HCT116 (cell line): ENCODE measurements around the gene BCL2L11. TPM values are rescaled to one million over a fixed set of nuclear protein-coding genes. Genes with fewer than 3 reads are reported as not detected.

Experiments
- ATAC-seq: fragments of 200-7000 bp; cut with Tn5 transposase; 2 replicates; pipeline ENCODE4 v1.9.1; 2020; ENCODE audit warnings: mild to moderate bottlenecking, moderate library complexity
- BruUV-seq: library from RNA; stranded (reverse); fragments of 400-500 nt; replicated peaks from 2 replicates; lab custom pipeline; 2021; lab: Mats Ljungman, UMichigan
- CTCF ChIA-PET: fragments of 300-600 bp; sonication (Branson Sonifier 250); formaldehyde crosslinking; loops from one replicate; lab custom pipeline; 2021; ENCODE audit warnings: antibody characterized with exemption; lab: Charles Lee
- POLR2A ChIA-PET: fragments of 300-600, 350-600 bp; sonication (Branson Sonifier 250); formaldehyde crosslinking; loops from one replicate; lab custom pipeline; 2021; ENCODE audit warnings: antibody characterized with exemption; lab: Charles Lee
- RAD21 ChIA-PET, 2 experiments: fragments of 300-600 bp; sonication (Branson Sonifier 250); formaldehyde crosslinking; loops; one replicate each; lab custom pipeline; 2023; ENCODE audit warnings: low total read pairs in 2 of 2; ENCODE audit not compliant: uncharacterized antibody in 2 of 2, unreplicated experiment in 2 of 2, low non-redundant PET in 1 of 2; lab: Charles Lee
- DNase-seq: peaks from one replicate; pipeline ENCODE4 v3.0.0-alpha.2; 2010; ENCODE audit warnings: low read depth, low spot score
- H2AFZ ChIP-seq: fragments of 200-600 bp; shearing (Covaris generic), sonication (generic); 2 replicates; pipeline ENCODE4 v1.6.1; 2017; ENCODE audit warnings: low read depth, mixed run types, mixed read lengths, antibody characterized with exemption, low read length; ENCODE audit not compliant: poor library complexity, severe bottlenecking
- H3K27ac ChIP-seq: 2 replicates; pipeline ENCODE4 v1.5.1; 2012; ENCODE audit warnings: low read depth, low read length
- H3K27me3 ChIP-seq: fragments of 200-600 bp; sonication (generic); 2 replicates; pipeline ENCODE4 v1.6.1; 2016; ENCODE audit warnings: mixed run types, low read length, mixed read lengths; ENCODE audit not compliant: insufficient read depth
- H3K36me3 ChIP-seq, 2 experiments: fragments of 200-500 bp in 1 of 2; fragments of 200-600 bp in 1 of 2; sonication (Bioruptor generic) in 1 of 2; sonication (generic) in 1 of 2; 2 replicates each; pipeline versions ENCODE4 v1.5.1 to v1.6.1; 2014 to 2016; ENCODE audit warnings: low read length in 2 of 2, inconsistent platforms in 1 of 2, mixed read lengths in 1 of 2, mixed run types in 1 of 2; ENCODE audit not compliant: insufficient read depth in 2 of 2, control insufficient read depth in 1 of 2
- H3K4me1 ChIP-seq, 2 experiments: fragments of 200-600 bp in 1 of 2; sonication (generic) in 1 of 2; 2 replicates each; pipeline versions ENCODE4 v1.5.1 to v1.6.1; 2012 to 2017; ENCODE audit warnings: low read length in 2 of 2, inconsistent platforms in 1 of 2, mild to moderate bottlenecking in 1 of 2, mixed read lengths in 1 of 2, mixed run types in 1 of 2, moderate library complexity in 1 of 2; ENCODE audit not compliant: insufficient read depth in 2 of 2, control insufficient read depth in 1 of 2
- H3K4me2 ChIP-seq: fragments of 200-600 bp; sonication (generic); 2 replicates; pipeline ENCODE4 v1.6.1; 2017; ENCODE audit warnings: mixed run types, low read length, mixed read lengths
- H3K4me3 ChIP-seq, 2 experiments: fragments of 200-600 bp in 1 of 2; sonication (generic) in 1 of 2; replicated peaks in 1 of 2; 2 replicates each; pipeline ENCODE4 v1.5.1; 2011 to 2016; ENCODE audit warnings: low read length in 2 of 2, control low read depth in 1 of 2, low read depth in 1 of 2, mild to moderate bottlenecking in 1 of 2, mixed read lengths in 1 of 2, mixed run types in 1 of 2
- H3K79me2 ChIP-seq: fragments of 200-600 bp; sonication (generic); 2 replicates; pipeline ENCODE4 v1.6.1; 2017; ENCODE audit warnings: mild to moderate bottlenecking, mixed run types, low read length, moderate library complexity, mixed read lengths; ENCODE audit not compliant: insufficient read depth
- H3K9ac ChIP-seq: fragments of 200-600 bp; sonication (generic); 2 replicates; pipeline ENCODE4 v1.6.1; 2016; ENCODE audit warnings: low read length, mixed read lengths
- H3K9me2 ChIP-seq: fragments of 200-600 bp; sonication (generic), shearing (Covaris generic); 2 replicates; pipeline ENCODE4 v1.6.1; 2017; ENCODE audit warnings: mixed run types, mild to moderate bottlenecking, moderate library complexity; ENCODE audit not compliant: insufficient read depth
- H3K9me3 ChIP-seq, 2 experiments: fragments of 200-500 bp in 1 of 2; fragments of 200-600 bp in 1 of 2; sonication (Bioruptor generic) in 1 of 2; sonication (generic) in 1 of 2; 2 replicates each; pipeline ENCODE4 v1.6.1; 2014 to 2017; ENCODE audit warnings: low read length in 2 of 2, mixed read lengths in 2 of 2, inconsistent platforms in 1 of 2, low read depth in 1 of 2, mild to moderate bottlenecking in 1 of 2, mixed run types in 1 of 2, moderate library complexity in 1 of 2; ENCODE audit not compliant: control insufficient read depth in 1 of 2, insufficient read depth in 1 of 2
- H4K20me1 ChIP-seq: fragments of 200-600 bp; sonication (generic), shearing (Covaris generic); 2 replicates; pipeline ENCODE4 v1.6.1; 2017; ENCODE audit warnings: mixed run types, mild to moderate bottlenecking, moderate library complexity; ENCODE audit not compliant: insufficient read depth
- CEBPB ChIP-seq: IDR thresholded peaks from 2 replicates; pipeline ENCODE4 v1.6.1; 2012; ENCODE audit warnings: low read depth
- CTCF ChIP-seq, 3 experiments: fragments of 200-600 bp in 1 of 3; sonication (generic) in 1 of 3; IDR thresholded peaks in 2 of 3; conservative IDR thresholded peaks in 1 of 3; 2 replicates each; pipeline ENCODE4 v1.5.1; 2012 to 2017; ENCODE audit warnings: low read depth in 2 of 3, low read length in 2 of 3, antibody characterized with exemption in 1 of 3, borderline replicate concordance in 1 of 3, control low read depth in 1 of 3, mild to moderate bottlenecking in 1 of 3, mixed read lengths in 1 of 3, mixed run types in 1 of 3, moderate library complexity in 1 of 3; ENCODE audit not compliant: insufficient read depth in 1 of 3
- ELF1 ChIP-seq: IDR thresholded peaks from 2 replicates; pipeline ENCODE4 v1.6.1; 2012; ENCODE audit warnings: low read depth, borderline replicate concordance
- EZH2 ChIP-seq: fragments of 200-600 bp; sonication (generic); IDR thresholded peaks from 2 replicates; pipeline ENCODE4 v1.6.1; 2017; ENCODE audit warnings: antibody characterized with exemption, mixed run types
- FOSL1 ChIP-seq: IDR thresholded peaks from 2 replicates; pipeline ENCODE4 v1.6.1; 2012; ENCODE audit warnings: low read depth
- JUND ChIP-seq: IDR thresholded peaks from 2 replicates; pipeline ENCODE4 v1.6.1; 2012
- MAX ChIP-seq: IDR thresholded peaks from 2 replicates; pipeline ENCODE4 v1.6.1; 2012
- POLR2AphosphoS5 ChIP-seq: IDR thresholded peaks from 2 replicates; pipeline ENCODE4 v1.6.1; 2011; ENCODE audit warnings: mild to moderate bottlenecking, low read depth, low read length, moderate library complexity
- RAD21 ChIP-seq: IDR thresholded peaks from 2 replicates; pipeline ENCODE4 v1.6.1; 2012; ENCODE audit warnings: low read depth, mild to moderate bottlenecking
- REST ChIP-seq: IDR thresholded peaks from 2 replicates; pipeline ENCODE4 v1.6.1; 2012; ENCODE audit warnings: low read depth
- SP1 ChIP-seq: IDR thresholded peaks from 2 replicates; pipeline ENCODE4 v1.6.1; 2012; ENCODE audit warnings: low read depth
- ZNF274 ChIP-seq: fragments of 200-500 bp; sonication (Bioruptor generic); IDR thresholded peaks from 2 replicates; pipeline ENCODE4 v1.6.1; 2014; ENCODE audit warnings: mild to moderate bottlenecking, low read depth, low read length, inconsistent platforms
- intact Hi-C: fragments of 100-400 bp; cut with micrococcal nuclease; formaldehyde crosslinking; loops from 2 replicates; pipeline ENCODE4 v1.10.0; 2022
- total RNA-seq: library from RNA; stranded (reverse); gene quantifications from one replicate; pipeline ENCODE4 v1.2.1, GENCODE V29; 2021; ENCODE audit not compliant: unreplicated experiment
- TF ChIP-seq, protein P1 (sequence below): IDR thresholded peaks from 2 replicates; pipeline ENCODE4 v1.6.1; 2012

BCL2L11 gene
- total RNA-seq, 1 experiment from 2014 or later = 17.8 TPM

DNA sequence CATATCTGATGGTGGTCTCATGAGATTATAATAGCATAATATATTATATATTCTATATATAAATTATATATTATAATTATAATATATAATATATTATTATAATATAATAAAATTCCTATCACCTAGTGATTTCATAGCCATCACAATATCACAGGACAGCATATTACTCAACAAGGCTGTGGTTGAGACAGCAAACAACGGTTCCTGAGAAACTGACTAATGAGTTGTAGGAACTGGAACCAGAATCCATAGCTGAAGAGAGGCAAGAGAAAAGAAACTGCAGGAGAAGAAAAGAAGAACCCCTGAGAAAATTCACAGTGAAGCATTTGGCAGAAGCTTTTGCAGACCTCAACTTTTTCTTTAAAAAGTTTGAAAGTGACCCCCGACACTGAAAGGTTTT is 84.0 kb downstream of the BCL2L11 start:
- H3K4me1 ChIP-seq = no peaks in the 10 kb centered on the region
- no TSS peak for BruUV-seq
- H3K27me3 ChIP-seq = no peaks in the 10 kb centered on the region
- RAD21 ChIA-PET = no interaction called here
- DNase-seq = no peak
- H3K79me2 ChIP-seq = no peaks in the 10 kb centered on the region
- no peaks in the 10 kb centered on the region for H3K36me3 ChIP-seq
- ATAC-seq = no peak
- H3K9ac ChIP-seq = no peak overlapping the region
- H3K9me3 ChIP-seq = no peaks in the 10 kb centered on the region
- intact Hi-C loops = no loop called here
- H2AFZ ChIP-seq = no peak overlapping the region
- TF ChIP-seq MAX (no peak), REST (no peak), EZH2 (no peak), ELF1 (no peak), ZNF274 (no peak), CTCF (IDR thresholded peaks at IDR 0.05 in 2 of 3, conservative IDR thresholded peaks at IDR 0.05 in 1 of 3; ENCODE audit: borderline replicate concordance in 1 of 3, insufficient read depth in 1 of 3, low read depth in 2 of 3, low read length in 2 of 3) (no peak), JUND (no peak), CEBPB (no peak), RAD21 (no peak), FOSL1 (no peak), SP1 (no peak), POLR2AphosphoS5 (no peak)
- TF ChIP-seq, protein P1, sequence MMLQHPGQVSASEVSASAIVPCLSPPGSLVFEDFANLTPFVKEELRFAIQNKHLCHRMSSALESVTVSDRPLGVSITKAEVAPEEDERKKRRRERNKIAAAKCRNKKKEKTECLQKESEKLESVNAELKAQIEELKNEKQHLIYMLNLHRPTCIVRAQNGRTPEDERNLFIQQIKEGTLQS = no peak
- TF ChIP-seq, all 23 proteins: peak for 0
- H3K27ac ChIP-seq = no peak overlapping the region
- no peak overlapping the region for H3K4me2 ChIP-seq
- H3K9me2 ChIP-seq = no peaks in the 10 kb centered on the region
- H4K20me1 ChIP-seq = no peaks in the 10 kb centered on the region
- ChIA-PET POLR2A (no interaction called here), CTCF (no interaction called here)
- no peak overlapping the region for H3K4me3 ChIP-seq
